Measurements from ENCODE around the gene TALDO1.

- TF ChIP-seq CTCF (IDR thresholded peaks at IDR 0.05; ENCODE audit: poor library complexity), result no peak
- no peak for TF ChIP-seq EZH2phosphoT487 (IDR thresholded peaks at IDR 0.05; ENCODE audit: low read depth, severe bottlenecking, unreplicated experiment)
Observed at GRCh38 chr11:801097-801780, 54.0 kb downstream of the TALDO1 start.
